ENCODE results near the gene DDX41. TPM values are rescaled to one million over a fixed set of nuclear protein-coding genes. Genes with fewer than 3 reads are reported as not detected.

Gene DDX41
- total RNA-seq, 1 donor from 2014 or later: 89.1 TPM

DNA sequence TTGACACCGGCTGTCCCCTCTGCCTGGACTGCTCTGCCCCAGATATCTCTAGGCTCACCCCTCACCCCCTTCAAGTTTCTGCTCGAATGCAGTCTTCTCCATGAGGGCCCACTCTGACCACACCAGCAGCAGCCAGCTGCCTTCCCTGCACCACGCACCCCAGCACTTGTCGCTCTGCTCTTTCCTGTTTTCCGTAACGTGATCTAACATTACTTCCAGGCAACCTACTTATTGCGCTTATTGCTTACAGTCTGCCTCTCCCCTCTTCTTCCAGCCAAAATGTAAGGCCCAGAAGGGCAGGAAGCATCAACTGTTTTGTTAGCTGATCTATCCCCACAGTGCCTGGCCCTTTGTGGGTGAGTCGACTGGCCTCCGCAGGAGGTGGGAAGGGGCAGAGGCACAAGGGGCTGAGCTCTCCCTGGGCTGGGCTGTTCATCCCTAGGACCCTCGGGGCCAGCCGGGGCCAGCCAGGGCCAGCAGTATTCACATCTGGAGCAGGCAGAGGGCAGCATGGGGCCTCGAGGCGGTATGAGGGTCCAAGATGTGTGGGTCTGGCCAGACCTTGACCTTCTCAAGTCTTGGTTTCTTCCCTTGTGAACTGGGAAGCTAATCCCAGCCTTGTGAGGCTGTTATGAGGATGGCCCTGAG, 31.7 kb downstream of the DDX41 start:
- no peak for DNase-seq (ENCODE audit: low spot score)

DNA sequence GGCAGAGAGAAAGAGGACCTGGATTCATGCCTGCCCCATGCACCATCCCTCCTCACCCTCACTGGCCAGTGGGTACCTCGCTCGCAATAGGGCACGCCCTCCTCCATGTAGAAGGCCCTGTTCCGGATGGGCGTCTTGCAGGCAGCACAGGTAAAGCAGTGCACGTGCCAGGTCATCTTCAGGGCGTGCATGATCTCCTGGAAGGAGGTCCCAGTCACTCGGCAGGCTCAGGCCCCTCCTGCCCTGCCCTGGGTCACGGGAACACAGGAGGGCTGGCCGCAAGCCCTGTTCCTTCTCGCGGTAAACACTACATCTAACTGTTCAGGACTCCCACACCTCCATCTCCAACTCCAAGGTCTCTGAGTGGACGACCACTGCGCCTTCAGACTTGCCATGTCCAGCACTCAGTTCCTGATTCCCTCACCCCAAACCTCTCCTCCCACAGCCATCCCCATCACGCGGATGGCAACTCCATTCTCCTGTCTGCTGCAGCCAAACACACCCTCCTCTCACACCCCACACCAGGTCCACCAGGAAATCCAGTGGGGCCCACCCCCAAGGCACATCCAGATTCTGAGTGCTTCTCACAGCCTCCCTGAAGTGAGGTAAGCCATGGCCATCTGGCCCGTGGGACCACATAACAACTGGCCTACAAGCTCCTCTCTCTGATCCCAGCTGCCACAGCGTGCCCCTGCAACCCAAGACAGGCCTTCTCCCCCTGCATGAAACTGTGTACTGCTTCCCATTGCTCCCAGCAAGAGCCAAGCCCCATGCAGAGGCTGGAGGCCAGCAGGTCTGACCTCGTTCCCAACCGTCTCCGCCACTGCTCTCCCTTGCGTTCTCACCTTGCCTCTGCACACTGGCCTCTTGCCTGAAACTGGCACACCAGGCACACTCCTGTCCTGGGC, 32.5 kb downstream of the DDX41 start:
- DNase-seq (ENCODE audit: low spot score): no peak

DNA sequence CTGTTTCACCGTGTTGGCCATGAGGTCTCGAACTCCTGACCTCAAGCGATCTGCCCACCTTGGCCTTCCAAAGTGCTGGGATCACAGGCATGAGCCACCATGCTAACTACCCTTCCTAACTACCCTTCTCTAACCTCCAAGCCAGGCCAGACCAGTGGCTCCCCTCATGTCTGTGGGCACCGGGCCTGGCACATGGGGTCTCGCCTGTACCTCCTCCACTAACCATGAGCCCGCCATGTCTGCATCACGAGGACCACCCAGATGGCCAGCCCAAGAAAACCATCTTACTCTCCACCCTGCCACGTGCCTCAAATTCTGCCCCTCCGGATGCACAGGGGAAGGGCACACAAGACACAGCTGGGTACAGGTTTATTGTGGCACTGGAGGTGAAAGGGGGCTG, 33.7 kb downstream of the DDX41 start:
- DNase-seq (ENCODE audit: low spot score): no peak

DNA sequence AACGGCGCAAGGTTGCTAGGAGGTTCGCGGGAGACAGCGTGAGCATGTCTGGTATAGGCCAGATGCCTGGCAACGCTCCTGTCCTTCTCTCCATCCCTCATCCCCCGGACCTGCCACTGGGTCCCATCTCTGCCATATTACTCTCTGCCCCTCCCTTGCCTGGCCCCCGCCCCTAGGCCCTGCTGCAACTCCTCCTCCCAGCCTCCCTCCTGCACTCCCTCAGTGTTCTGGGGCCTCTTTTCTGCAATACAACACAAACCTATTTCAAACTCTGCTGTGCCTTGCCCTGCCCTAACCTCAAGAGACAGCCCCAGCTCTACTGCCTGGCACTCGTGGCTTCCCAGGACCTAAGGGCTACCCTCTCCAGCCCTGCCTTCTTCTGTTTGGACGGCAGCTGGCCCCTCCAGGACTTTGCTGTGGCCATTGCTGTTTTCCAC, 34.4 kb downstream of the DDX41 start:
- DNase-seq (ENCODE audit: low spot score): no peak

DNA sequence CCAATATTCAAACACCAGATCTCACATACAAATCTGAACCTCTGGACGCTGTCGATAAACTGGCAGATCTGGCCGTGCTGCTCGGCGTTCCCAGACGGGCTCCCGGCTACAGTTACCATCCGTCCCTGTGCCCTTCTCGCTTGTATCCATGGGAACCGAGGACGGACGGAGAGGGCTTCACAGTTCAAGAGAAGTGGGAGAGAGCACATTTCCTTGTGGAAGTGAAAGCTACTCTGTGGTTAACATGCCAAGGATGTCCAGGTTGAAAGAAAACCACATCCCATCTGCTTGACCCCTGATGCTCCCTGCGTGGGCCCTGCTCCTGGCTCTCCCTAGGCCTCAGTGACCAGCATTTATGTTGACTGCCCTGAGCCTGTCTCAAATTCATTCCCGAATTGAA, 37.0 kb downstream of the DDX41 start:
- DNase-seq (ENCODE audit: low spot score): no peak

DNA sequence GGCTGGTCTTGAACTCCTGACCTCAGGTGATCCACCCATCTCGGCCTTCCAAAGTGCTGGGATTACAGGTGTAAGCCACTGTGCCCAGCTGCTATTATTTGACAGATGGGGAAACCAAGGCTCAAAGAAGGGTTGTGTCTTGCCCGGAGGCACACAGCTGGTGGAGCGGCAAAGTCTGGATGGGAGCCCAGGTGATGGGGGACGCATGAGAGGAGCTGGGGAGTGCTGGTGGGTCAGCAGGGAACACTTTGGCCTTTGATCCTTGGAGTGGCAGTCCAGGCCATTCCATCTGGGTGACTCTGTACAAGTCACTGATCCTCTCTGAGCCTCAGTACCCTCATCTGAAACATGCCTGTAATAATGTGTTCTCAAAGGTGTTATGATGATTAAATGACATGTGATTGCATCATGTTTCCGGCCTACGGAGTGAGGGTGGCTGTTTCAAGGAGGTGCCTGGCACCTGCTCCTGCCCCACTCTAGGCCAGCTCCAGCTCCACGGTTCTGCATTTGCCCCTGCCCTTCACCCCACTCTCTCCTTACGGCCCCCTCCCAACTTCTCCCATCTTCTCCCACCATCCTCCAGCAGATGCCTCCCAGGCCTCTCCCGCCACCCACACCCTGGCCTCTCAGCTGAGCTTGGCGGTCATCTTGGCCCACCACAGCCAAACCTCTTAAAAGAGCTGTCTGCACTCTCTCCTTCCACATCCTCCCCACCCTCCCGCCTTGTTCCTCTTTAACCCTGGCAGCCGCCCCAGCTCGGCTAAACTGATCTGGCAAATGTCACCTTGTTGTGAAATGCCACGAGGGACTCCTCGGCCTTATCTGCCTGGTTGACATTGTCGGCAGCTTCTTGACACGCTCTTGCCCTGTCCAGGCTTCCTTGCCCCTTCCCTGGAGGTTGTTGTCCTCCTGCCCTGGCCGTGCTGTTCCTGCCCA, 37.8 kb downstream of the DDX41 start:
- DNase-seq (ENCODE audit: low spot score): peak; percentile 90

DNA sequence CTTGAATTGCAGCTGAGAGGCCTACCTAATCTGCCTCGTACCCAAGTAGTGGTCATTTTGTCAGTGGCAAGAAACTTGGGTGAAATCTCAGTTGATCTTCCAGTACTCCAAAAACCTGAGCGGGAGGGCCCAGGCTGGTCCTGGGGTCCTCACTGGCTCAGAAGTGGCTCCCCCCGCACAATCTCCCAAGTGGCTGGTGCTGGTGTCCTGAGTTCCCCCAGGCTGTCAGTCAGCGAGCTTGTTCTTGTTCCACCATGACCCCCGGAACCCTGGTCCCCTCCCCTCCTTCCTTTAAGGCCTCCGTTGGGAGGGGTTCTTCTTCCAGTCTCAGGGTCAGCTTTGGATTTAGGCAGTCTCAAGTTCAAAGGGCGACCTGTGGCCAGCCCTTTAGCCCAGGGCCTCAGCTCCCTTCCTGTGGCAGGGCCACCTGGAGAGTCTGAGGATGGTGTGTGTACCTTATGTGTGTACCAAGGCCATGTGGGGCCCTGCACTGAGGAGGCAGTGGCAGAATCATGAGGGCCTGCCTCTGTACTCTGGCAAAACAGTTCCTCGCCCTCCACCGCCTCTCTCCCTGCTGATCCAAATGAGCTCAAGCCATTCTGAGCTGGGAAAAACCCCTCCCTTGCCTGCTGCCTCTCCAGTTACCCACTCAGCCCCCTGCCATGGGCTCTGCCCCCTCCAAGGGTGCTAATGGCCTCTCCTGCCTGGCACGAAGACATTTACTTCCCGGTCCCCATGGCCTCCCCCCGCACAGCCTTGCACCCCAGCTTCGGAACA, 38.9 kb downstream of the DDX41 start:
- no peak for DNase-seq (ENCODE audit: low spot score)

DNA sequence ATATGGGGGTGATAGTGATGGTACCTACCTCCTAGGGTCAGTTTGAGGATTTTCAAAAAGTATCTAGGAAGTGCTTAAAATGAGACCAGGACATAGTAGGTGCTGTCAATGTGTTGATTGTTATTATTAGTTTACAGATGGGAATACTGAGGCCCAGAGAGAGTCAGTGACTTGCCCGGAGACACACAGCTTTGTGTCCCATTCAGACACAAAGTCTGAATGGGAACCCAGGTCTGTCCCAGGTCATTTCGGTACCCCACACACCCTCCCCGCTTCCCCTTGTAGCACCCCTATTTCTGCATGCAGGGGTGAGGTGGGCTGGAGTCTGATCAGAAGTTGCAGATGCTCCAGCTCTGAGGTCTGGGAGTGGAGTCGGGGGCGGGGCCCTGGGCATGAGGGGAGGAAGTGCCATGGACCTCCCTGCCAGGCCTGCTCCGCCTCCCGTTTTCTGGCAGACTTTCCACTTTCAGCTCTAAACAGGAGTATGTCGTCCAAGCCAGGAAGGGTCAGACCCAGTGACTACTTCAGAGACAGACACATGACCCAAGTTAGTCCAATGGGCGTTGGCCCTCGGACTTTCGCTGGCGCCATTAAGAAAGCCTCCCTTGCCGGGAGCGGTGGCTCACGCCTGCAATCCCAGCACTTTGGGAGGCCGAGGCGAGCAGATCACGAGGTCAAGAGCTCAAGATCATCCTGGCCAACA, 40.1 kb downstream of the DDX41 start:
- DNase-seq (ENCODE audit: low spot score): no peak

DNA sequence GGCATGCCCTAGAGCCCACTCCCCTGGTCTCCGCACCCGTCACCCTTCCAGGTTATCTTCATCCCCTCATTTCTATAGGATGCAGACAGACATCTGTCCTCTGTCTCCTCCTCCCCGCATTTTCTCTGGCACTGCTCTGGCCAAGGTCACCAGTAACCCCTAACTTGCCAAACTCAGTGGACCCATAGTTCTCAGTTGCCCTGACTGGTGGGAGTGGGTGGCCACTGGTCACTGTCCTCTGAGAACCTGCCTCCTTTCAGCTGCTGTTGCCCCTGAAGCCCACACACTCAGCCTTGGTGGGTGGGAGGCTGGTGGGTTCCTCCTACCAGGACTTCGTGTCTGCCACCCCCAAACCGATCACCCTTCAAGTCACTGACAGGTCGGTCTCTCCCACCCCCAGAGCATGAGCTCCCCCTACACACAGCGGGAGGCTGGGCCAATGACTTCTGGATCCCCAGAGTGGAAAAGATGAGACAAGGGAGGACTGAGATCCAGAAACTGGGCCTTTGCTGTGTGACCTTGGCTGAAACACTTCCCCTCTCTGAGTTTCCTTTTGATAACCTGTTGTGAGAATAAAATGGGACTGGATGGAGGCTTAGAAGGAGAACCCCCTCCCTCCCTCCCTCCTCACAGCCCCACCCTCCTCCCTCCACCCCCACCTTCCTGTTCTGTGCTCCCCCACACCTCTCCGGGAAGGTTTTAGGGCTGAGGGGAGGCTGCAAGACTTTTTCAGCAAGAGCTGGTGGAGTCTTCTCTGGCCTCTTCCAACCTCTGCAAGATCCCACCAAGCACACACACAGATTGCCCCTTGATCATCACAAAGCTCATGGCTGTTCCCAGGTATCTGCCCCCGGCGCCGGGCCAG, 41.0 kb downstream of the DDX41 start:
- DNase-seq (ENCODE audit: low spot score): no peak

DNA sequence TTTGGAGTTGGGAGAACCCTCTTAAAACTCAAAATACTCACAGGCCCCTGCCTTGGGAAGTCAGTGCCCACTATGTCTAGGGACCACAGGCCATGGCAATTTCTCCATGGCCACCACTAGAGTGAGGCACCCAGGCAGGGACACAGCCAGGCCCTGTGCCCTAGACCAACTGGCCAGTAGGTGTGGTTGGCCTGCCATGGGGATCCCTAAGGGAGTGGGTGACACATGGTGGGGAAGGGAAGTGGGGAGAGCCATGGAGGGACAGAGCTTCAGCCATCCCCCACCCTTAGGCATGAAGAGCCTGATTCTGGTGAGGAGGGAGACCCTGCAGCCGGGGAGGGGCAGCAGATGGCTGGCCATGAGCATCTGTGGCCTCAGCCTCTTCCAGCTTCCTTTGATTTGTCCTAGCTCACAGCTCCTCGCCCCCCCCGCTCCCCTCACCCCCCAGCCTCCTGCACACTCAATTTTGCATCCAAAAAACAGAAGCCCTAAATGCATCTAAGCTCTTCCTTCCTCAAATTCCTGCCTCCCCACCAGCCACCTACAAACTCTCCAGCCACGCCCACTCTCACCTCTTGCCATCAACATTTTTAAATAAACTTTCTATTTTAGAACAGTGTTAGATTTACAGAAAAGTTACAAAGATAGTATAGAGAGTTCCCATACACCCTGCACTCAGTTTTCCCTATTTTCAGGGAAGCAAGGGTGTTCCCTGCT, 41.8 kb downstream of the DDX41 start:
- no peak for DNase-seq (ENCODE audit: low spot score)

DNA sequence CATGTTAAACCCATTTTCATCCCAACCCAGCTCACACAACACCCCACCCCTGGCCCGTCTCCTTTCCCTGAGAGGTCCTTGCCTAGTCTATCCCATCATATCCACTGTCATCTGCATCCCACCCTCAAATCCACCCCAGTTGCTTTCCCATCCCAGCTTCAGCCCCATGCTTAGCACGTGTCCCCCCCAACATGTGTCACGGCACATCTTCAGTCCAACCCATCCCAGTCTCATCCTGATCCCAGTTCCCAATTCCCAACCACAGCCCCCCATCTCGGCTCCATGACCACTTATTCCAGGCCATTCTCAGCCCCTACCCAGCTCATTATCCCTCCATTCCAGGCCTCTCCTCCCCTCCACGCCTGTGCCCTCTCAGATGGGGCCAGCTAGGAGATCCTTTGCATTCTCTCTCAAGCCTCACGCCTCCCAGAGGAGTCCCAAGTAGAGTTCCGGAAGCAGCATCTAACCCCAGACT, 42.7 kb downstream of the DDX41 start:
- DNase-seq (ENCODE audit: low spot score): no peak

DNA sequence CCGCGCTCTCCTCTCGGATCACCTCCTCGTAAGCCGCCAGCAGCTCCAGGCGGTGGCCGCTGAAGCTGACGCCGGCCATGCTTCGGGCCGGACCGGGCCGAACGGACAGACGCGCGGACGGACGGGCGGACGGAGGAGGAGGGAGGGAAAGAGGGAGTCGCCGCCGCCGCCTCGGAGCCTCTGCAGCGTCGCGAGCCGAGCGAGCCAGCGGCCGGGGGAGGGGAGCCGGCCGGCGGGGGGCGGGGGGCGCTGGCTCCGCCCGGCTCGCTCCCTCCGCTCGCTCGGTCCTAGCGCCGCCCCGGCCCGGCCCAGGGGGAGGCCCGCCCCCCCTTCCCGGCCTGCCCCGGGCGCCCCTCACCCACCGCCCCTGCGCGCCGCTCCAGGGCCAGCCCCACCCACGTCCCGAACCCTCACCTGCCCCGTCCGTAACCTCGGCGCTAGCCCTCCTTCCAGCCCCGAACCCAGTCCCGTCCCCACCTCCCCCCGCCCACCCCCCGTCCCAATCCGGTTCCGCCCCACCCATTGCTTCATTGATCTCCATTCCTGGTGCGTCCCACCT, 43.2 kb downstream of the DDX41 start, which contains the start of gene DBN1:
Gene DBN1 (minus strand): TSS at position 192 of the 559 bp plus-strand sequence. CDS start 113 bp downstream, at position 79.
- no peak for DNase-seq (ENCODE audit: low spot score)

DNA sequence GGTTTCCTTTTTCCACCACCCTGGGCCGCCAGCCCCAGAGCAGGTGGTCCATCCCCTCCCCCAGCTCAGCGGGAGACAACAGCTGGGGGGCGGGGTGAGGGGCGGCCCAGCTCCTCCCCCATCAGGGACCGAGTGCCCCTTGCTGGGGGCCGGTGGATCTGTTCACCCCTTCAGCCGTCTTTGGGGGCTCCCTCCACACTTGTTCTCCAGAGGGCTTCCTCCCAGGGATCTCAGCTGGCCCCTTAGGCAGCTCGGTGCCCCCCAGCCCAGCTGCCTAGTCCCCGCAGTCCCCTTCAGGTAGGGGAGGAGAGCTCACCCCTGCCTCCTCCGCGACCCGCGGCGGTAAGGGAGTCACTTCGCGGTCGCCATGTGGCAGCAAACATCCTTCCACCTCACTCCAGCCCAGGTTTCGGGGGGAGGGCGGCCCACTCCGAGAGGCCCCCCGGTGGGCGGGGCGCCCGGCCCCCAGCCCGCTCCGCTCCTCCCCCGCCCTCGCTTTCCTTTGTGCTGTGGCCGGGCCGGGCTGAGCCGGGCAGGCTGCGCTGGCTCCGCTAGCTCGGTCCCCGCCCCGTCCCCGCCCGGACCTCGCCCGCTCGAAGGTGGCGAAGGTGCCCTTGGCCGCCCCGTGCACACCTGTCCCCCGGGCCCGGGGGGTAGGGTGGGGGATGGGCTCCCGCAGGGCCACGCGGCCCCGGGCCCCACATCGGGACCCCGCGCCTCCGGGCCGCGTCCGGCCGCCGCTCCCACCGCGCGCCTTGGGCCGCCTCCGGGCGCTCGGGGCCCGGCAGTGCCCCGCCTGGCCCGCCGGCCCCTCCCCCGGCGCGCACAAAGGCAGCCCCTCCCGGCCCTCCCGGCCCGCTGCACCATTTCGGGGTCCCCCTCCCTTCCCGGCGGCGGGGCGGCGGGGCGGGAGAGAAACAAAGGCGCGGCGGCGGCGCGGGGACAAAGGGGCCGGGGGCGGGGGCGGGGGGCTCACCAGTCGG, 44.0 kb downstream of the DDX41 start:
- no peak for DNase-seq (ENCODE audit: low spot score)

DNA sequence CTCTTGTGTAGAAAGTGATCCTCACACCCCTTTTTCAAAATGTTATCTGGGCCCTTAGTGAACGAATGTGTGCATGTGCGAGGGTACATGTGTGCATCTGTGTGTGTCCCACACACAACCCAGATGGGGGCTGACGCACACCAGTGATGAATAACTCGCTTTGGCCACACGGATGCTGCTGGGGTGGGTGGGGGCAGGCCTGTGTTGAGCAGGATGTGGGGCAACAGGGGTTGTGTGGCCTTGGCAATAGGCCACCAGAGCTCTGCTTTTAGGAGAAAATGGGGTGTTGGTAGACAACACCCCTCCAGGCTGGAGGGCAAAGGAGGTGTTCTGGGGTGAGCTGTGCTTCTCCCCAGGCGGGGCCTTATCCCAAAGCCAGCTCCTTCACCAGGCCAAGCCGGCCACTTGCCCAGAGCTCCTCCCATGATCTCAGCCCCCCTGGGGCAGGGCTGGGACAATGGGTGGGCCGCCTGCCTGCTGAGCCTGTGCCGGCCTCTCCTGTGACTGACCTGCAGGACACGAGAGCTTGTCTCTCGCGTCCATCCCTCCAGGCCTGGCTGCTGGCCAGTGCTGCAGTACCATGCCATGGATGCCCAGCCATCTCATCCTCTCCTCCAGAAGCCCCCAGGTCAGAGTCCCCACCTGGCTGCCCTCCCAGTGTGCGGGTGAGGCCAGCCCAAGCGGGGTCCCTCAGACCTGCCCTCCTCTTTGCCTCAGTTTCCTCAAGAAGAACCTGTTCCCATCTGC, 45.0 kb downstream of the DDX41 start:
- DNase-seq (ENCODE audit: low spot score): no peak

DNA sequence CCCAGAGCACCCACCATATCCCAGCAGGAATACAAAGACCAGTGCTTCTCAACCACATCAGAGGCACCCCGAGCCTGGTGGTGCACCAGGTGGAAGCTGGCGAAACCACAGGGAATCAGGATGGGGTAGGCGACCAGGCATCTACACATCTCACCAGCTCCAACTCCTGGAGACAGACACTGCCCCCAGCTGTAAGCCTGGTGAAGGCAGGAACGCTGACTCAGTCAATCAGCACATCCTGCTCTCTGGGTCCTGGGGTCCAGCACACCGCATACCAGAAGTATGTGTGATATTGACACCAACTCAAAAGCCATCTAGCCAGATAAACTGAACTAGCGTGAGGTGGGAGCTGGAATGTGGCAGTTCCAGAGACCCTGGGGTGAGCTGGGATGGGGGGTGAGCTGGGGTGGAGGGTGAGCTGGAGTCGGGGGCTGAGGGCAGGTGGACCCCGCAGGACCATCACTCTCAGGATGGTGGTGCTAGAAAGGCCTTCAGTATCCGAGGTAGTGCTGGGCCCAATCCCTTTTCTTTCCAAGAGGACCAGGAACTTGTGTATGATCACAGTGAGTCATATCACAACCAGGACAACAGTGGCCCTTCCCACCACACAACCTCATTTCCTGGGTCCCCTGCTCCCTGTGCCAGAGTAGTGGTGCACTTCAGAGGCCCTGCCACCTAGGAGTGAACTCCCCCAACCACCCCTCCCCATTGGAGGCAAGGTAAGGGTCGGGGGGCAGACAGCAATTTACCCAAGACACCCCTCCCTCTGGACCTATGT, 45.8 kb downstream of the DDX41 start:
- DNase-seq (ENCODE audit: low spot score): no peak

Measured in ureter (tissue), 1 donor.